Measurements from ENCODE around the gene CD164L2.
"Not testable (repeated sequence)": the region's sequence is repeated elsewhere in the genome, so short reads cannot be mapped to it uniquely, and the experiment has no call there.

The CD164L2 gene

GRCh38 chr1:27388337-27389005, 5.3 kb upstream of the CD164L2 start:
- Histone ChIP-seq H3K4me2 (no peak overlapping the region), H2AFZ (ENCODE audit: low read depth) (no peak overlapping the region), H3K79me2 (ENCODE audit: insufficient read depth, low read depth) (no peaks in the 10 kb centered on the region), H3K36me3 (ENCODE audit: insufficient read depth) (no peaks in the 10 kb centered on the region), H3K4me1 (ENCODE audit: low read depth, poor library complexity, severe bottlenecking) (no peaks in the 10 kb centered on the region), H3K9ac (no peak overlapping the region), H3K27ac (no peak overlapping the region), H3K27me3 (ENCODE audit: insufficient read depth, low read depth) (peaks cover 3% of the 10 kb centered on the region; the same call in 1 of the 2 replicates), H3K4me3 (IDR thresholded peaks at IDR 0.05; ENCODE audit: insufficient read depth, low read depth, low read length) (no peak overlapping the region), H4K20me1 (ENCODE audit: insufficient read depth) (no peaks in the 10 kb centered on the region)
- TF ChIP-seq CTCF (conservative IDR thresholded peaks at IDR 0.05; ENCODE audit: low read depth, low read length) = peak; percentile 93

- H3K79me2 ChIP-seq (ENCODE audit: insufficient read depth, low read depth); H3K36me3 ChIP-seq (ENCODE audit: insufficient read depth); H3K4me3 ChIP-seq (IDR thresholded peaks at IDR 0.05; ENCODE audit: insufficient read depth, low read depth, low read length); H3K4me1 ChIP-seq (ENCODE audit: low read depth, poor library complexity, severe bottlenecking); H3K27ac ChIP-seq; H3K27me3 ChIP-seq (ENCODE audit: insufficient read depth, low read depth); H3K4me2 ChIP-seq; H3K9ac ChIP-seq; H2AFZ ChIP-seq (ENCODE audit: low read depth); H4K20me1 ChIP-seq (ENCODE audit: insufficient read depth): not testable (repeated sequence)
Measured at GRCh38 chr1:27384797-27385196, 1.7 kb upstream of the CD164L2 start.

- no peaks in the 10 kb centered on the region for H3K36me3 ChIP-seq (ENCODE audit: insufficient read depth)
- no peaks in the 10 kb centered on the region for H3K4me1 ChIP-seq (ENCODE audit: low read depth, poor library complexity, severe bottlenecking)
- no peak for TF ChIP-seq CTCF (conservative IDR thresholded peaks at IDR 0.05; ENCODE audit: low read depth, low read length)
- H3K79me2 ChIP-seq (ENCODE audit: insufficient read depth, low read depth) = no peaks in the 10 kb centered on the region
- no peak overlapping the region for H2AFZ ChIP-seq (ENCODE audit: low read depth)
- H3K27ac ChIP-seq = no peak overlapping the region
- H3K4me3 ChIP-seq (IDR thresholded peaks at IDR 0.05; ENCODE audit: insufficient read depth, low read depth, low read length) = no peak overlapping the region
- no peak overlapping the region for H3K4me2 ChIP-seq
- H3K27me3 ChIP-seq (ENCODE audit: insufficient read depth, low read depth) = peaks cover 9% of the 10 kb centered on the region
- H4K20me1 ChIP-seq (ENCODE audit: insufficient read depth) = no peaks in the 10 kb centered on the region
- H3K9ac ChIP-seq = no peak overlapping the region
Measured at GRCh38 chr1:27383661-27384060, 528 bp upstream of the CD164L2 start.

GRCh38 chr1:27381969-27382762, 967 bp downstream of the CD164L2 start:
- Histone ChIP-seq H3K27me3 (ENCODE audit: insufficient read depth, low read depth) (peaks cover 9% of the 10 kb centered on the region), H3K36me3 (ENCODE audit: insufficient read depth) (no peaks in the 10 kb centered on the region), H3K4me1 (ENCODE audit: low read depth, poor library complexity, severe bottlenecking) (no peaks in the 10 kb centered on the region), H2AFZ (ENCODE audit: low read depth) (no peak overlapping the region), H3K4me3 (IDR thresholded peaks at IDR 0.05; ENCODE audit: insufficient read depth, low read depth, low read length) (no peak overlapping the region), H3K27ac (no peak overlapping the region), H3K4me2 (no peak overlapping the region), H3K79me2 (ENCODE audit: insufficient read depth, low read depth) (no peaks in the 10 kb centered on the region), H4K20me1 (ENCODE audit: insufficient read depth) (no peaks in the 10 kb centered on the region), H3K9ac (no peak overlapping the region)
- TF ChIP-seq CTCF (conservative IDR thresholded peaks at IDR 0.05; ENCODE audit: low read depth, low read length) = no peak

Data from KMS-11 (cell line).